DND-41 (cell line): ENCODE data around the gene ARL16.

Experiments
- CTCF ChIP-seq: IDR thresholded peaks from 2 replicates; pipeline ENCODE4 v1.5.1; 2012; ENCODE audit warnings: borderline replicate concordance, low read length, moderate library complexity, mild to moderate bottlenecking; ENCODE audit not compliant: poor library complexity, severe bottlenecking; ENCODE audit errors: extremely low read depth
- EZH2 ChIP-seq: IDR thresholded peaks from 3 replicates; pipeline ENCODE4 v1.6.1; 2012; ENCODE audit warnings: borderline replicate concordance, low read depth, mild to moderate bottlenecking, moderate library complexity, low read length, inconsistent platforms; ENCODE audit not compliant: severe bottlenecking

- no peak for TF ChIP-seq CTCF
- TF ChIP-seq EZH2 = no peak
Observed at GRCh38 chr17:81700353-81701287, 17.0 kb upstream of the ARL16 start.
